ENCODE results near the gene EIF3L. TPM values are rescaled to one million over a fixed set of nuclear protein-coding genes. Genes with fewer than 3 reads are reported as not detected.
A peak's percentile ranks its signal among the peaks of the same experiment; 100 is the strongest.

The EIF3L gene
- total and polyA plus RNA-seq, 10 of the 15 experiments (the other 5 are each of a cell fraction or from before 2014, with no cell fraction given), result 294 to 1,037 (median 618) TPM

- Histone ChIP-seq H3K27me3 (replicated peaks in 1 of 2; ENCODE audit: control insufficient read depth in 2 of 2, insufficient read depth in 2 of 2, low read length in 1 of 2) (peaks cover 0 to 2% of the 10 kb centered on the region in 2 experiments; a peak in 2 of 4 replicates), H3K9ac (ENCODE audit: control insufficient read depth, insufficient read depth, low read length) (no peak overlapping the region; the same call in 1 of the 2 replicates), H3K79me2 (ENCODE audit: control insufficient read depth, insufficient read depth, low read length) (no peaks in the 10 kb centered on the region), H3K9me3 (replicated peaks; ENCODE audit: control insufficient read depth, insufficient read depth, low read length) (no peaks in the 10 kb centered on the region), H4K20me1 (ENCODE audit: control insufficient read depth, insufficient read depth) (no peaks in the 10 kb centered on the region), H3K27ac (ENCODE audit: control insufficient read depth, insufficient read depth) (no peak overlapping the region), H3K4me3 (peak overlapping the region; percentile 23; the same call in 1 of the 2 replicates), H3K4me1 (ENCODE audit: control insufficient read depth, insufficient read depth, low read length) (peaks cover 10% of the 10 kb centered on the region), H3K36me3 (ENCODE audit: control insufficient read depth in 2 of 2, insufficient read depth in 2 of 2, low read length in 1 of 2) (no peaks in the 10 kb centered on the region), H3K4me2 (ENCODE audit: control insufficient read depth, insufficient read depth) (peak overlapping the region; percentile 66), H2AFZ (ENCODE audit: control insufficient read depth, low read depth, low read length) (peak overlapping the region; percentile 74)
- ChIA-PET POLR2A (no interaction called here), CTCF (interaction anchor here (0.6 to 8.7 kb wide), 26 partner anchors 10 to 228 kb away, joined by 3 to 121 read pairs (median 4); partner anchors contain the start of genes ANKRD54, EIF3L and GCAT), SMC1A (ENCODE audit: uncharacterized antibody, unreplicated experiment) (interaction anchor here (1.2 to 5.2 kb wide), 4 partner anchors 44 to 147 kb away, joined by 3 to 53 read pairs (median 4); no protein-coding TSS in a partner anchor), RAD21 (ENCODE audit: unreplicated experiment) (interaction anchor here (0.6 to 3.0 kb wide), 9 partner anchors 11 to 251 kb away, joined by 3 to 18 read pairs (median 3); partner anchors contain the start of genes ANKRD54, C22orf23, GCAT and POLR2F)
- no peak for DNase-seq (ENCODE audit: low read depth, low spot score)
- in situ Hi-C loops (cut with MboI), result loop anchor here (5.0 kb wide), 2 partner anchors 44 to 144 kb away; no protein-coding TSS in a partner anchor
- no peak for FAIRE-seq
- no TSS peak for BruUV-seq (replicated peaks)
- intact Hi-C loops (cut with micrococcal nuclease; ENCODE audit: unreplicated experiment), result loop anchor here (5.0 kb wide), 1 partner anchor 114 kb away; no protein-coding TSS in a partner anchor
- peak; percentile 83 for ATAC-seq
- 1% methylated on average over 67 of the region's 68 CpGs for WGBS (ENCODE audit: insufficient coverage, insufficient replicate concordance, low lambda C conversion rate, missing lambda C conversion rate)
- TF ChIP-seq, protein P1, sequence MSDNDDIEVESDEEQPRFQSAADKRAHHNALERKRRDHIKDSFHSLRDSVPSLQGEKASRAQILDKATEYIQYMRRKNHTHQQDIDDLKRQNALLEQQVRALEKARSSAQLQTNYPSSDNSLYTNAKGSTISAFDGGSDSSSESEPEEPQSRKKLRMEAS (IDR thresholded peaks at IDR 0.05; ENCODE audit: low read depth, low read length), result peak; percentile 80
- no peak for TF ChIP-seq BRCA1 (IDR thresholded peaks at IDR 0.05; ENCODE audit: low read depth, low read length)
- TF ChIP-seq DPF2 (IDR thresholded peaks at IDR 0.05), result 0 out of 2 replicates have a peak, but pooled peaks have one; percentile 23
- TF ChIP-seq POLR2AphosphoS5 (IDR thresholded peaks at IDR 0.05; ENCODE audit: low read length), result no peak
- TF ChIP-seq RAD21 (IDR thresholded peaks at IDR 0.05; ENCODE audit: insufficient read depth, low read depth, low read length), result no peak
- TF ChIP-seq FOXM1 (IDR thresholded peaks at IDR 0.05; ENCODE audit: low read depth, low read length), result no peak
- TF ChIP-seq BHLHE40 (IDR thresholded peaks at IDR 0.05; ENCODE audit: borderline replicate concordance in 1 of 2, low read depth in 2 of 2, low read length in 1 of 2), result peak; percentile 84 to 92; a peak in 3 of 4 replicates
- no peak for TF ChIP-seq ASH2L (IDR thresholded peaks at IDR 0.05; ENCODE audit: borderline replicate concordance, low read depth)
- TF ChIP-seq IKZF1 (conservative IDR thresholded peaks at IDR 0.05), result peak; percentile 46
- no peak for TF ChIP-seq MYB (IDR thresholded peaks at IDR 0.05; ENCODE audit: borderline replicate concordance, low read depth, low read length)
- TF ChIP-seq IKZF2 (IDR thresholded peaks at IDR 0.05), result no peak
- peak; percentile 81 for TF ChIP-seq MXI1 (IDR thresholded peaks at IDR 0.05; ENCODE audit: low read depth, low read length)
- no peak for TF ChIP-seq YBX1 (IDR thresholded peaks at IDR 0.05)
- peak; percentile 44 for TF ChIP-seq MYC (IDR thresholded peaks at IDR 0.05; ENCODE audit: insufficient read depth, insufficient read length, insufficient replicate concordance, low read length, severe bottlenecking)
- TF ChIP-seq YY1 (IDR thresholded peaks at IDR 0.05; ENCODE audit: low read depth, low read length), result no peak
- TF ChIP-seq SIX5 (IDR thresholded peaks at IDR 0.05; ENCODE audit: low read depth, low read length, severe bottlenecking), result no peak
- TF ChIP-seq IRF4 (IDR thresholded peaks at IDR 0.05; ENCODE audit: low read depth, low read length), result no peak
- peak; percentile 25 to 54 (median 41); a peak in 5 of 6 replicates for TF ChIP-seq CTCF (IDR thresholded peaks at IDR 0.05 in 2 of 3, conservative IDR thresholded peaks at IDR 0.05 in 1 of 3; ENCODE audit: control insufficient read depth in 2 of 3, extremely low read depth in 1 of 3, insufficient read depth in 1 of 3, low read depth in 3 of 3, low read length in 3 of 3)
- 0 out of 2 replicates have a peak, but pooled peaks have one; percentile 12 for TF ChIP-seq NR2F1 (conservative IDR thresholded peaks at IDR 0.05)
- 0 out of 3 replicates have a peak, but pooled peaks of 1 of the 2 experiments have one; percentile 22 for TF ChIP-seq EGR1 (IDR thresholded peaks at IDR 0.05; ENCODE audit: borderline replicate concordance in 1 of 2, low read depth in 2 of 2, low read length in 2 of 2)
These were observed 30.7 kb upstream of the EIF3L start for GRCh38 chr22:37818409-37819104.
